Adrenal gland (tissue), 12 donors: Measurements from ENCODE around the gene MAML1. TPM values are rescaled to one million over a fixed set of nuclear protein-coding genes. Genes with fewer than 3 reads are reported as not detected.
"Not testable (repeated sequence)": the region's sequence is repeated elsewhere in the genome, so short reads cannot be mapped to it uniquely, and the experiment has no call there.

Source experiments
- DNase-seq, 7 donors: peaks; one replicate each; pipeline ENCODE4 v3.0.0-alpha.2; 2019 to 2020
- H3K27ac ChIP-seq, 5 donors: fragments of 200-600 bp; sonication (generic) in 4 of 5; 1 replicate in 3 of 5; 2 replicates in 2 of 5; pipeline versions ENCODE4 v1.5.1 to v1.8.0; 2016 to 2020; ENCODE audit warnings: mild to moderate bottlenecking in 1 of 5
- H3K27me3 ChIP-seq: fragments of 200-600 bp; 2 replicates; pipeline ENCODE4 v1.8.0; 2021
- H3K36me3 ChIP-seq, 2 donors: fragments of 200-600 bp; replicated peaks in 1 of 2; 1 replicate in 1 of 2; 2 replicates in 1 of 2; pipeline versions ENCODE4 v1.5.1 to v1.8.0; 2018 to 2022
- H3K4me1 ChIP-seq, 2 donors: fragments of 200-600 bp; replicated peaks in 1 of 2; 1 replicate in 1 of 2; 2 replicates in 1 of 2; pipeline versions ENCODE4 v1.5.1 to v1.8.0; 2018 to 2021
- H3K4me3 ChIP-seq, 4 donors: fragments of 200-600 bp; sonication (generic) in 3 of 4; one replicate each; pipeline ENCODE4 v1.5.1; 2016 to 2018
- H3K9me3 ChIP-seq, 3 donors: fragments of 200-600 bp; sonication (generic) in 1 of 3; replicated peaks in 1 of 3; 1 replicate in 2 of 3; 2 replicates in 1 of 3; pipeline versions ENCODE4 v1.5.1 to v1.8.0; 2016 to 2021
- CTCF ChIP-seq, 6 experiments: fragments of 450-650 bp in 4 of 6; fragments of 200-600 bp in 2 of 6; sonication (generic) in 1 of 6; IDR thresholded peaks; 1 replicate in 5 of 6; 2 replicates in 1 of 6; pipeline versions ENCODE4 v1.5.1 to v1.8.0; 2016 to 2021; ENCODE audit warnings: antibody characterized with exemption in 6 of 6, mild to moderate bottlenecking in 2 of 6, moderate library complexity in 1 of 6
- POLR2A ChIP-seq, 2 donors: fragments of 450-650 bp; IDR thresholded peaks; one replicate each; pipeline ENCODE4 v1.6.1; 2017; ENCODE audit warnings: antibody characterized with exemption in 2 of 2, mild to moderate bottlenecking in 2 of 2, moderate library complexity in 1 of 2
- WGBS, 4 donors: extraction: QIAGEN DNeasy Blood & Tissue Kit in 2 of 4; methylation state at CpG; one replicate each; pipeline versions ENCODE4 v1.1.5 to v1.1.7; 2013 to 2017; 5-methylcytosine and 5-hydroxymethylcytosine counted together
- intact Hi-C, 2 donors: fragments of 100-400 bp; cut with DNase I; formaldehyde crosslinking; loops; one replicate each; pipeline versions ENCODE4 v1.14.1 to v1.15.0; 2022 to 2023
- polyA plus RNA-seq, 3 donors: library from polyadenylated mRNA; stranded (reverse); fragments of 200-250 nt in 2 of 3; fragments of 350-450 nt in 1 of 3; fragmentation: Illumina TruSeq in 1 of 3; extraction: RNeasy Lipid Tissue Mini Kit (QIAGEN cat#74804) in 1 of 3; gene quantifications; one replicate each; pipeline ENCODE4 v1.2.3, GENCODE V29; 2013 to 2014
- total RNA-seq, 9 donors: library from RNA; depleted of rRNA in 4 of 9; stranded (reverse); fragments of >200 nt in 4 of 9; fragments of 120-200 nt in 1 of 9; fragmentation: NEBNext Ultra II Directional in 1 of 9; extraction: Animal tissue kit (Norgen Biotek cat#: 25700) in 1 of 9; gene quantifications; one replicate each; pipeline versions ENCODE4 v1.1.0 to v1.2.4, GENCODE V29; 2013 to 2023
- donor health status: healthy with polysubstance abuse.
- donor health status: Bipolar disorder and iron deficiency.
- donor health status: DM: yes; HTN: yes; CAD: no.
- donor health status: DM: no; HTN: no; CAD: no.
- donor health status: DM: no; HTN: no; CAD: no.
- donor health status: DM: yes; HTN: yes; CAD: no.

Gene MAML1
- total and polyA plus RNA-seq, 12 donors = 7.3 to 70.7 (median 29.2) TPM

- H3K9me3 ChIP-seq = no peaks in the 10 kb centered on the region
- TF ChIP-seq CTCF (IDR thresholded peaks at IDR 0.05) = peak in 1 of 6 experiments; percentile 8
- TF ChIP-seq POLR2A (IDR thresholded peaks at IDR 0.05) = peak in 1 of 2 donors; percentile 47
- intact Hi-C loops = no loop called here
- H3K4me3 ChIP-seq = peak overlapping the region; percentile 37 to 82 (median 64)
- peaks cover 0 to 27% of the 10 kb centered on the region in 2 donors for H3K36me3 ChIP-seq
- H3K27me3 ChIP-seq = no peaks in the 10 kb centered on the region
- H3K27ac ChIP-seq = peak overlapping the region; percentile 83 to 99 (median 94)
- DNase-seq = peak; percentile 49 to 71 (median 56)
- peaks cover 40 to 58% of the 10 kb centered on the region in 2 donors for H3K4me1 ChIP-seq
- 0% methylated on average over 11 to 101 of the region's 101 CpGs for WGBS, 4 donors
Measured at GRCh38 chr5:179732918-179733771, 523 bp downstream of the MAML1 start.

GRCh38 chr5:179733772-179734126 is 1.1 kb downstream of the MAML1 start:
- no peaks in the 10 kb centered on the region for H3K27me3 ChIP-seq
- H3K9me3 ChIP-seq = no peaks in the 10 kb centered on the region
- peaks cover 0 to 21% of the 10 kb centered on the region in 2 donors for H3K36me3 ChIP-seq
- WGBS, 4 donors = 0% methylated on average over 2 of the region's 2 CpGs
- TF ChIP-seq POLR2A (IDR thresholded peaks at IDR 0.05) (no peak), CTCF (IDR thresholded peaks at IDR 0.05) (no peak)
- peak overlapping the region in 4 of 5 donors; percentile 94 to 99 (median 96) for H3K27ac ChIP-seq
- intact Hi-C loops = no loop called here
- DNase-seq = no peak
- peaks cover 40 to 64% of the 10 kb centered on the region in 2 donors for H3K4me1 ChIP-seq
- peak overlapping the region; percentile 12 to 79 (median 40) for H3K4me3 ChIP-seq

- H3K27ac ChIP-seq = peak overlapping the region in 3 of 5 donors; percentile 94 to 99 (median 97)
- H3K9me3 ChIP-seq = no peaks in the 10 kb centered on the region
- DNase-seq = peak in 1 of 7 donors; percentile 19
- peak overlapping the region in 1 of 4 donors; percentile 79 for H3K4me3 ChIP-seq
- peaks cover 0 to 12% of the 10 kb centered on the region in 2 donors for H3K36me3 ChIP-seq
- no peaks in the 10 kb centered on the region for H3K27me3 ChIP-seq
- 66 to 72% (median 71%) methylated on average over 12 of the region's 12 CpGs for WGBS, 4 donors
- peaks cover 40 to 64% of the 10 kb centered on the region in 2 donors for H3K4me1 ChIP-seq
- TF ChIP-seq CTCF (IDR thresholded peaks at IDR 0.05) (no peak), POLR2A (IDR thresholded peaks at IDR 0.05) (no peak)
- intact Hi-C loops = no loop called here
Measured at GRCh38 chr5:179734536-179735164, 2.0 kb downstream of the MAML1 start.

GRCh38 chr5:179738742-179739141 is 6.1 kb downstream of the MAML1 start:
- Histone ChIP-seq H3K27ac (no peak overlapping the region), H3K4me3 (no peak overlapping the region), H3K36me3 (no peaks in the 10 kb centered on the region), H3K9me3 (no peaks in the 10 kb centered on the region), H3K27me3 (no peaks in the 10 kb centered on the region), H3K4me1 (peaks cover 33 to 51% of the 10 kb centered on the region in 2 donors)
- WGBS, 4 donors = 84 to 95% (median 90%) methylated on average over 4 of the region's 4 CpGs
- DNase-seq = no peak
- intact Hi-C loops = no loop called here
- TF ChIP-seq POLR2A (IDR thresholded peaks at IDR 0.05) = no peak
- no peak for TF ChIP-seq CTCF (IDR thresholded peaks at IDR 0.05)

GRCh38 chr5:179744106-179744505 is 11.5 kb downstream of the MAML1 start:
- H3K4me3 ChIP-seq, intact Hi-C loops, H3K27ac ChIP-seq, H3K36me3 ChIP-seq, DNase-seq, H3K4me1 ChIP-seq, H3K27me3 ChIP-seq, H3K9me3 ChIP-seq: not testable (repeated sequence)
- 86 to 95% (median 93%) methylated on average over 7 of the region's 7 CpGs for WGBS, 4 donors
